Adrenal gland (tissue), 12 donors: ENCODE data around the gene MRPS11. TPM values are rescaled to one million over a fixed set of nuclear protein-coding genes. Genes with fewer than 3 reads are reported as not detected.

ENCODE experiments used
- DNase-seq, 7 donors: peaks; one replicate each; pipeline ENCODE4 v3.0.0-alpha.2; 2019 to 2020
- H3K27ac ChIP-seq, 5 donors: fragments of 200-600 bp; sonication (generic) in 4 of 5; 1 replicate in 3 of 5; 2 replicates in 2 of 5; pipeline versions ENCODE4 v1.5.1 to v1.8.0; 2016 to 2020; ENCODE audit warnings: mild to moderate bottlenecking in 1 of 5
- H3K27me3 ChIP-seq: fragments of 200-600 bp; 2 replicates; pipeline ENCODE4 v1.8.0; 2021
- H3K36me3 ChIP-seq, 2 donors: fragments of 200-600 bp; replicated peaks in 1 of 2; 1 replicate in 1 of 2; 2 replicates in 1 of 2; pipeline versions ENCODE4 v1.5.1 to v1.8.0; 2018 to 2022
- H3K4me1 ChIP-seq, 2 donors: fragments of 200-600 bp; replicated peaks in 1 of 2; 1 replicate in 1 of 2; 2 replicates in 1 of 2; pipeline versions ENCODE4 v1.5.1 to v1.8.0; 2018 to 2021
- H3K4me3 ChIP-seq, 4 donors: fragments of 200-600 bp; sonication (generic) in 3 of 4; one replicate each; pipeline ENCODE4 v1.5.1; 2016 to 2018
- H3K9me3 ChIP-seq, 3 donors: fragments of 200-600 bp; sonication (generic) in 1 of 3; replicated peaks in 1 of 3; 1 replicate in 2 of 3; 2 replicates in 1 of 3; pipeline versions ENCODE4 v1.5.1 to v1.8.0; 2016 to 2021
- CTCF ChIP-seq, 6 experiments: fragments of 450-650 bp in 4 of 6; fragments of 200-600 bp in 2 of 6; sonication (generic) in 1 of 6; IDR thresholded peaks; 1 replicate in 5 of 6; 2 replicates in 1 of 6; pipeline versions ENCODE4 v1.5.1 to v1.8.0; 2016 to 2021; ENCODE audit warnings: antibody characterized with exemption in 6 of 6, mild to moderate bottlenecking in 2 of 6, moderate library complexity in 1 of 6
- POLR2A ChIP-seq, 2 donors: fragments of 450-650 bp; IDR thresholded peaks; one replicate each; pipeline ENCODE4 v1.6.1; 2017; ENCODE audit warnings: antibody characterized with exemption in 2 of 2, mild to moderate bottlenecking in 2 of 2, moderate library complexity in 1 of 2
- WGBS, 4 donors: extraction: QIAGEN DNeasy Blood & Tissue Kit in 2 of 4; methylation state at CpG; one replicate each; pipeline versions ENCODE4 v1.1.5 to v1.1.7; 2013 to 2017; 5-methylcytosine and 5-hydroxymethylcytosine counted together
- intact Hi-C, 2 donors: fragments of 100-400 bp; cut with DNase I; formaldehyde crosslinking; loops; one replicate each; pipeline versions ENCODE4 v1.14.1 to v1.15.0; 2022 to 2023
- polyA plus RNA-seq, 3 donors: library from polyadenylated mRNA; stranded (reverse); fragments of 200-250 nt in 2 of 3; fragments of 350-450 nt in 1 of 3; fragmentation: Illumina TruSeq in 1 of 3; extraction: RNeasy Lipid Tissue Mini Kit (QIAGEN cat#74804) in 1 of 3; gene quantifications; one replicate each; pipeline ENCODE4 v1.2.3, GENCODE V29; 2013 to 2014
- total RNA-seq, 9 donors: library from RNA; depleted of rRNA in 4 of 9; stranded (reverse); fragments of >200 nt in 4 of 9; fragments of 120-200 nt in 1 of 9; fragmentation: NEBNext Ultra II Directional in 1 of 9; extraction: Animal tissue kit (Norgen Biotek cat#: 25700) in 1 of 9; gene quantifications; one replicate each; pipeline versions ENCODE4 v1.1.0 to v1.2.4, GENCODE V29; 2013 to 2023
- donor health status: healthy with polysubstance abuse.
- donor health status: Bipolar disorder and iron deficiency.
- donor health status: DM: yes; HTN: yes; CAD: no.
- donor health status: DM: no; HTN: no; CAD: no.
- donor health status: DM: no; HTN: no; CAD: no.
- donor health status: DM: yes; HTN: yes; CAD: no.

MRPS11 gene
- total and polyA plus RNA-seq, 12 donors: 41.3 to 194 (median 59.6) TPM

- no peak overlapping the region for H3K4me3 ChIP-seq
- 75 to 86% (median 83%) methylated on average over 7 to 11 of the region's 11 CpGs for WGBS, 4 donors
Observed at GRCh38 chr15:88497109-88497765, 29.7 kb downstream of the MRPS11 start.

GRCh38 chr15:88498996-88499395, 31.5 kb downstream of the MRPS11 start:
- Histone ChIP-seq H3K4me3 (no peak overlapping the region), H3K27me3 (no peaks in the 10 kb centered on the region), H3K4me1 (peaks cover 0 to 10% of the 10 kb centered on the region in 2 donors), H3K9me3 (no peaks in the 10 kb centered on the region), H3K36me3 (no peaks in the 10 kb centered on the region), H3K27ac (peak overlapping the region in 1 of 5 donors; percentile 26)
- intact Hi-C loops: no loop called here
- TF ChIP-seq POLR2A (IDR thresholded peaks at IDR 0.05) (no peak), CTCF (IDR thresholded peaks at IDR 0.05) (no peak)
- WGBS, 4 donors: 52 to 75% (median 62%) methylated on average over 1 to 3 of the region's 3 CpGs
- peak in 1 of 7 donors; percentile 67 for DNase-seq

More at GRCh38 chr15:88497109-88497765, 29.7 kb downstream of the MRPS11 start:
- TF ChIP-seq POLR2A (IDR thresholded peaks at IDR 0.05) (no peak), CTCF (IDR thresholded peaks at IDR 0.05) (no peak)
- intact Hi-C loops: no loop called here
- peak in 1 of 7 donors; percentile 80 for DNase-seq
- Histone ChIP-seq H3K4me1 (peaks cover 0 to 10% of the 10 kb centered on the region in 2 donors), H3K27ac (peak overlapping the region in 1 of 5 donors; percentile 21), H3K27me3 (no peaks in the 10 kb centered on the region), H3K36me3 (no peaks in the 10 kb centered on the region), H3K9me3 (no peaks in the 10 kb centered on the region)

GRCh38 chr15:88504445-88504844, 36.9 kb downstream of the MRPS11 start:
- intact Hi-C loops: loop anchor here in 1 of 2 donors (10.0 kb wide), 1 partner anchor 110 kb away; no protein-coding TSS in a partner anchor
- TF ChIP-seq POLR2A (IDR thresholded peaks at IDR 0.05) (no peak), CTCF (IDR thresholded peaks at IDR 0.05) (no peak)
- H3K27ac ChIP-seq: no peak overlapping the region
- no peaks in the 10 kb centered on the region for H3K9me3 ChIP-seq
- 86 to 96% (median 90%) methylated on average over 1 of the region's 1 CpG for WGBS, 4 donors
- no peaks in the 10 kb centered on the region for H3K27me3 ChIP-seq
- DNase-seq: no peak
- peaks cover 0 to 1% of the 10 kb centered on the region in 2 donors for H3K4me1 ChIP-seq
- no peak overlapping the region for H3K4me3 ChIP-seq
- H3K36me3 ChIP-seq: peaks cover 0 to 6% of the 10 kb centered on the region in 2 donors

GRCh38 chr15:88505721-88506120, 38.2 kb downstream of the MRPS11 start:
- H3K27ac ChIP-seq: no peak overlapping the region
- H3K4me3 ChIP-seq: no peak overlapping the region
- DNase-seq: no peak
- H3K36me3 ChIP-seq: peaks cover 0 to 19% of the 10 kb centered on the region in 2 donors
- intact Hi-C loops: loop anchor here in 1 of 2 donors (10.0 kb wide), 1 partner anchor 109 kb away; no protein-coding TSS in a partner anchor
- no peaks in the 10 kb centered on the region for H3K9me3 ChIP-seq
- 89 to 98% (median 96%) methylated on average over 2 of the region's 2 CpGs for WGBS, 4 donors
- H3K4me1 ChIP-seq: no peaks in the 10 kb centered on the region
- no peak for TF ChIP-seq CTCF (IDR thresholded peaks at IDR 0.05)
- no peak for TF ChIP-seq POLR2A (IDR thresholded peaks at IDR 0.05)
- H3K27me3 ChIP-seq: no peaks in the 10 kb centered on the region
